Rectal smooth muscle tissue (tissue), 1 donor: Measurements from ENCODE around the gene TBC1D22A.

ENCODE experiments used
- H3K27ac ChIP-seq: one replicate; pipeline ENCODE4 v1.7.0; 2013; ENCODE audit warnings: low read depth, low read length, inconsistent platforms
- H3K27me3 ChIP-seq: one replicate; pipeline ENCODE4 v1.7.0; 2013; ENCODE audit warnings: low read length; ENCODE audit not compliant: control insufficient read depth, insufficient read depth
- H3K36me3 ChIP-seq: one replicate; pipeline ENCODE4 v1.7.0; 2013; ENCODE audit warnings: low read length; ENCODE audit not compliant: control insufficient read depth, insufficient read depth
- H3K4me1 ChIP-seq: one replicate; pipeline ENCODE4 v1.7.0; 2013; ENCODE audit warnings: low read length; ENCODE audit not compliant: control insufficient read depth, insufficient read depth
- H3K4me3 ChIP-seq: one replicate; pipeline ENCODE4 v1.7.0; 2013; ENCODE audit warnings: low read length
- H3K9ac ChIP-seq: one replicate; pipeline ENCODE4 v1.7.0; 2013; ENCODE audit warnings: low read length

TBC1D22A gene

GRCh38 chr22:46905834-46906233 is 143.4 kb downstream of the TBC1D22A start:
- H3K4me1 ChIP-seq: no peaks in the 10 kb centered on the region
- H3K27me3 ChIP-seq: no peaks in the 10 kb centered on the region
- H3K4me3 ChIP-seq: no peak overlapping the region
- no peak overlapping the region for H3K9ac ChIP-seq
- H3K27ac ChIP-seq: no peak overlapping the region
- peaks cover 9% of the 10 kb centered on the region for H3K36me3 ChIP-seq

- no peaks in the 10 kb centered on the region for H3K4me1 ChIP-seq
- H3K27ac ChIP-seq: no peak overlapping the region
- H3K9ac ChIP-seq: no peak overlapping the region
- peaks cover 9% of the 10 kb centered on the region for H3K36me3 ChIP-seq
- H3K27me3 ChIP-seq: no peaks in the 10 kb centered on the region
- no peak overlapping the region for H3K4me3 ChIP-seq
Observed at GRCh38 chr22:46906326-46907045, 144.0 kb downstream of the TBC1D22A start.

GRCh38 chr22:46907241-46908215 is 145.1 kb downstream of the TBC1D22A start:
- Histone ChIP-seq H3K9ac (no peak overlapping the region), H3K4me3 (no peak overlapping the region), H3K4me1 (no peaks in the 10 kb centered on the region), H3K36me3 (peaks cover 7% of the 10 kb centered on the region), H3K27me3 (no peaks in the 10 kb centered on the region), H3K27ac (no peak overlapping the region)

DNA sequence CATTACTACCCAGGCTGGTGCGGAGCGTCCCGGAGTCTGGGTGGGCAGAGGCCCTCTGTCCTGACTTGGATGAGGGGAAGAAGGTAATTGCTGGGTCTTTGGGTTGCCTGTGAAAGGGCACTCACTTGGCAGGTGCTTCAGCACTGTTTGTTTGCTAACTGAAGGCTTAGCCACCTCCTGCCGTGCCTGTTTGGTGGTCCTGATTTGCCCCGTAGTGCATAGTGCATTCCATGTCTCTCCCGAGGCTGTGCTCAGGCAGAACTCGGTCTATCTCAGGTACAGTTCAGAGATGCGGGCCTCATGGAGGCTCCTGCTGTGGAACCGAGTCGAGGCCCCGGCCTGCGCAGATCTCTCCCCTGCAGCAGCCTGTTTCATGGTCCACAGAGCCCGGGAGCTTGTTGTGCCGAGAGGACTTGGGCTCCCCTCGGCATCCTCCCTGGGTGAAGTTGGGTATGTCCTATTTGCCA is 146.2 kb downstream of the TBC1D22A start:
- Histone ChIP-seq H3K4me3 (no peak overlapping the region), H3K36me3 (peaks cover 3% of the 10 kb centered on the region), H3K4me1 (no peaks in the 10 kb centered on the region), H3K9ac (no peak overlapping the region), H3K27ac (no peak overlapping the region), H3K27me3 (no peaks in the 10 kb centered on the region)

GRCh38 chr22:46909237-46910030 is 147.0 kb downstream of the TBC1D22A start:
- Histone ChIP-seq H3K27me3 (no peaks in the 10 kb centered on the region), H3K4me3 (no peak overlapping the region), H3K4me1 (no peaks in the 10 kb centered on the region), H3K9ac (no peak overlapping the region), H3K27ac (no peak overlapping the region), H3K36me3 (peaks cover 3% of the 10 kb centered on the region)

DNA sequence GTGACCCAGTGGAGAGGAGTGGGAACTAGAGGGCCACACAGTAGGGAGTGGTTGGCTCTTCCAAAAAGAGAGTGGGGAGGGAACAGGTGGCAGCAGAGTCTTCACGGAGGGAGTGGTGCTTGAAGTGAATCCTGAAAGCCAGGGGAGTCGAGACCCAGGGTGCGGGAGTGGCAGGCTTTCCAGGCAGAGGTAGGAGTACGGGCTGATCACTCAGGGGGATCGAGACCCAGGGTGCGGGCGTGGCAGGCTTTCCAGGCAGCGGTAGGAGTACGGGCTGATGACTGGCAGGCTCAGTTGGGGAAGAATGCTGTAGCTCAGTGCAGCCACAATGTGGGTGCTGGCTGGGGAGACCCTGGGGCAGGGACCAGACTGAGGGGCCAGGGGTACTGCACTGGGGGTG is 148.2 kb downstream of the TBC1D22A start:
- Histone ChIP-seq H3K27ac (no peak overlapping the region), H3K4me1 (no peaks in the 10 kb centered on the region), H3K4me3 (no peak overlapping the region), H3K36me3 (peaks cover 3% of the 10 kb centered on the region), H3K9ac (no peak overlapping the region), H3K27me3 (no peaks in the 10 kb centered on the region)

- peaks cover 7% of the 10 kb centered on the region for H3K36me3 ChIP-seq
- no peak overlapping the region for H3K27ac ChIP-seq
Observed at GRCh38 chr22:46911346-46911745, 148.9 kb downstream of the TBC1D22A start.

DNA sequence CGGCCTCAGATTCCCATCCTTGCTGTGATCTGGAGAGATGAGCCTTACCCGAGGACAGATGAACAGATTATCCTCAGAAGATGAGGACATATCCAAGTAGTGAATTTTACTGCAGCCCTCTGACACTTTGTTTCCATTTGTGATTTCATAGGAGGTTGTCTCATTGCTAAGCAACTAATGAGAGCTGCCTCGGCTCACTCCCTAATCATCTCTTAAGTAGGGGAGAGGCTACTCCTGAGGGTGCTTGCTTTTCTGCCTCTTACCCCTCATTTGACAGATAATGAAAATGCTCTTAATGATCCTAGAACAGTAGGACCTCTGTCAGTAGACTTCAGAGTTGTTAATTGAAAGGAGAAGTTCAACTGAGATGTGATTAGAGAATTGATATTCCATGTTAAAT is 150.9 kb downstream of the TBC1D22A start:
- Histone ChIP-seq H3K4me1 (no peaks in the 10 kb centered on the region), H3K4me3 (no peak overlapping the region), H3K9ac (no peak overlapping the region), H3K36me3 (peaks cover 9% of the 10 kb centered on the region), H3K27me3 (no peaks in the 10 kb centered on the region), H3K27ac (no peak overlapping the region)

More at GRCh38 chr22:46911346-46911745, 148.9 kb downstream of the TBC1D22A start:
- Histone ChIP-seq H3K27me3 (no peaks in the 10 kb centered on the region), H3K4me3 (no peak overlapping the region), H3K9ac (no peak overlapping the region), H3K4me1 (no peaks in the 10 kb centered on the region)

DNA sequence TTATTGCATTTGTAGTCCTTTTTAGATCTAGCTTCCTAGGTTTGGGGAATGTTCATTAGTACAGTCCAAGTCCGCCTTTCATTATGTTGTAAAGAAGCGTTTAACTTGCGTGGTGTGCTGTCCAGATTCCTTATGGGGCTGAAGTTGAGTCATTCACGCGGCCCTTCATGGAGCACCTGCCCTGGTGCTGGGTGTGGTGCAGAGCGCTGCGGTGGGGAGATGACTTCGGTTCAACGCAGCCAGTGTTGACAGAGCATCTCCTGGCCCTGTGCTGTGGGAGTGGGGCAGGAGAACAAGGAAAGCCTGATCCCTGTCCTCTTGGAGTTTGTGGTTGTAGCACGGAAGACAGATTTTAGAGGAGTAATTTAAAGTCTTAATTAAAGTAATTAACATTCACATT is 152.0 kb downstream of the TBC1D22A start:
- Histone ChIP-seq H3K9ac (no peak overlapping the region), H3K36me3 (peaks cover 7% of the 10 kb centered on the region), H3K4me1 (no peaks in the 10 kb centered on the region), H3K27me3 (no peaks in the 10 kb centered on the region), H3K4me3 (no peak overlapping the region), H3K27ac (no peak overlapping the region)

DNA sequence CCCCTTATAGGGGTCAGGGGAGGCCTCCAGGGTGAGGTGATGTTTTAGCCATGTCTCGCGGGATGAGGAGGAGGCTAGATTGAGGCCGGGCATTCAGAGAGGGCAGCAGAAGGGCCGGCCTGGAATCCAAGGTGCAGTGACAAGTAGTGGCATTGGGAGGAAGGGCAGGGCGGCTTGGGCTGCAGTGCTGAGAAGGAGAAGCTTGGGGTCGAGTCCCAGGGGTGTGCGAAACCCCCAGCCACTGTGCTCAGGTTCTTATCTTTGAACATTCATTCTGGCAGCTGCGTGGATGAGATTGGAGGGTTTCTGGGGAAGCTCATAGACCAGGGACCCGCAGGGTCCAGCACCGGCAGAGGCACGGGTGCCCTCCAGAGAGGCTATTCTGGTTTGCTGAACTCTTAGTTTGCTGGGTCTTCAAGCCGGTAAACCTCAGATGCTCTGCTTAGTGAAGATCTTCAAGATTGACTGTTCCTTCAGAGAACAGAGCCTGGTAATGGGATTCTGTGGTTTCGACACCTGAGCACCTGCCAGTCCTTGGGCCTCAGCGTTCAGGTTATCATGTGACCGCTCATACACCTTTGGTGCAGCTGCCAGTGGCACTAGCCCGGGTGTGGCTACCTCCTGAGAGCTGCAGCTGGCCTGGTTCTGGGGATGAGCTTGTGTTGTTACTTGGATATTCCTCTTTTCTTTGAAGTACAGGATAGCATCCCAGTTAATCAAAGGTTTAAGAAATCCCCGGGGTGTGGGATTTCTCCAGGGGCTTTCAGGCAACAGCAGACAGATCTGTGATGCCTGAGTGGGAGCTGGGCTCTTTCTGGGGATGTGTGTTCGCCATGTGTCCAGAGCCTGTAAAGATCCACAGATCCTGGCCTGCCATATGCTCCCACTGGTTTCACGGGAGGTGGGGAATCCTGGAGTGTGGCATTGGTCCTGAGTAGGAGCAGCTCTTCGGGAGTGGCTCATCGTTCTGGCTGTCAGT is 152.8 kb downstream of the TBC1D22A start:
- H3K27ac ChIP-seq: no peak overlapping the region
- no peaks in the 10 kb centered on the region for H3K27me3 ChIP-seq
- peaks cover 8% of the 10 kb centered on the region for H3K36me3 ChIP-seq
- no peak overlapping the region for H3K4me3 ChIP-seq
- no peaks in the 10 kb centered on the region for H3K4me1 ChIP-seq
- no peak overlapping the region for H3K9ac ChIP-seq

DNA sequence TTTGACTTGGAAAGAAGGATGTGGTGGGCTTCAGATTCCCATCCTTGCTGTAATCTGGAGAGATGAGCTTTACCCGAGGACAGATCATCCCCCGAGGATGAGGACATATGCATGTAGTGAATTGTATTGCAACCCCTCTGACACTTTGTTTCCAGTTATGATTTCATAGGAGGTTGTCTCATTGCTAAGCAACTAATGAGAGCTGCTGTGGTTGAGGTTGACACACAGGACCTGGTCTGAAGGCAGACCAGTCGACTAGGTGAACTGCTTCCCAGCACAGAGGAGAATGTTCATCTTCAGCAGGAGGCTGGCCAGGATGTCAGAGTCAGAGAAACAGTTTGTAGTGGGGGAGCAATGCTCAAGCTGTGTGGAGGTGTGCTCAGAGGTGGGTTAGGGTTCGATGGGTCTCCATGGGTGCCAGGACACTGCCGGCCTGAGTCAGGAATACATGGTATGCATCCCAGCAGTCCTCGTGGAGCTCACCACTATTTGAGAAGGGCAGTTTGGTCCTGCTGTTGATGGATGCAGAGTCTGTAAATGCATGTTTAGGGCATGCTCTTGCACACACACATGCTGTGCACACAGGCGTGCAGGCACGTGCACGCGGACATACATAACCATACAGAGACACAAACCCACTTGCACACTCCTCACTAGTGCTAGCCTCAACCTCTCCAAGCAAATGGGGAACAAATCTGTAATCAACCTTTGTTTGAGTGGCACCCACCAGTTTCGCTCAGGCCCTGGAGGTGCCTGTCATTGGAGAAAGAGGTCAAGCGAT is 153.7 kb downstream of the TBC1D22A start:
- H3K36me3 ChIP-seq: peaks cover 8% of the 10 kb centered on the region
- no peaks in the 10 kb centered on the region for H3K27me3 ChIP-seq
- no peaks in the 10 kb centered on the region for H3K4me1 ChIP-seq
- H3K27ac ChIP-seq: no peak overlapping the region
- H3K9ac ChIP-seq: no peak overlapping the region
- no peak overlapping the region for H3K4me3 ChIP-seq
